GM23338 (cell line): ENCODE results near the gene HADHB. TPM values are rescaled to one million over a fixed set of nuclear protein-coding genes. Genes with fewer than 3 reads are reported as not detected.

Source experiments
- ATAC-seq: fragments of 200-7000 bp; cut with Tn5 transposase; 3 replicates; pipeline ENCODE4 v1.9.1; 2020
- DNase-seq: peaks from one replicate; pipeline ENCODE4 v3.0.0-alpha.2; 2015; ENCODE audit warnings: low spot score
- H2AFZ ChIP-seq: fragments of 200-600 bp; sonication (generic); 2 replicates; pipeline ENCODE4 v1.8.0; 2016; ENCODE audit warnings: antibody characterized with exemption, mild to moderate bottlenecking, moderate library complexity
- H3F3A ChIP-seq: fragments of 200-600 bp; sonication (generic); replicated peaks from 2 replicates; pipeline ENCODE4 v1.8.0; 2017; ENCODE audit warnings: antibody characterized with exemption, mixed run types, low read depth
- H3K27ac ChIP-seq: fragments of 200-600 bp; sonication (generic); 2 replicates; pipeline ENCODE4 v1.6.1; 2016; ENCODE audit warnings: low read depth
- H3K27me3 ChIP-seq: fragments of 200-600 bp; sonication (generic); 2 replicates; pipeline ENCODE4 v1.8.0; 2016; ENCODE audit warnings: mild to moderate bottlenecking, mixed run types, moderate library complexity; ENCODE audit not compliant: insufficient read depth
- H3K36me3 ChIP-seq: fragments of 200-600 bp; sonication (generic); 2 replicates; pipeline ENCODE4 v1.8.0; 2016; ENCODE audit warnings: mild to moderate bottlenecking; ENCODE audit not compliant: insufficient read depth
- H3K4me1 ChIP-seq: fragments of 200-600 bp; sonication (generic); 2 replicates; pipeline ENCODE4 v1.8.0; 2016; ENCODE audit warnings: mild to moderate bottlenecking, moderate library complexity; ENCODE audit not compliant: insufficient read depth
- H3K4me2 ChIP-seq: fragments of 200-600 bp; sonication (generic); 2 replicates; pipeline ENCODE4 v1.7.1; 2017; ENCODE audit warnings: mixed run types
- H3K4me3 ChIP-seq: fragments of 200-600 bp; sonication (generic); 2 replicates; pipeline ENCODE4 v1.6.1; 2016; ENCODE audit warnings: mixed run types
- H3K79me2 ChIP-seq: fragments of 200-600 bp; sonication (generic); replicated peaks from 2 replicates; pipeline ENCODE4 v1.8.0; 2017; ENCODE audit warnings: mild to moderate bottlenecking; ENCODE audit not compliant: insufficient read depth
- H3K9me2 ChIP-seq: fragments of 200-600 bp; sonication (generic); 2 replicates; pipeline ENCODE4 v1.8.0; 2017; ENCODE audit not compliant: insufficient read depth
- H4K20me1 ChIP-seq: fragments of 200-600 bp; sonication (generic); replicated peaks from 2 replicates; pipeline ENCODE4 v1.8.0; 2017; ENCODE audit warnings: mild to moderate bottlenecking; ENCODE audit not compliant: insufficient read depth
- H3K27ac Mint-ChIP-seq: 2 replicates; pipeline ENCODE4 v1.8.0; 2020; ENCODE audit warnings: inconsistent platforms, mild to moderate bottlenecking, moderate library complexity, mixed read lengths
- H3K27me3 Mint-ChIP-seq: 3 replicates; pipeline ENCODE4 v1.8.0; 2022; ENCODE audit warnings: low read depth, mild to moderate bottlenecking, moderate library complexity, mixed read lengths, inconsistent platforms; ENCODE audit not compliant: insufficient read depth, poor library complexity
- H3K36me3 Mint-ChIP-seq: 3 replicates; pipeline ENCODE4 v1.8.0; 2021; ENCODE audit warnings: low read depth, mild to moderate bottlenecking, inconsistent platforms, moderate library complexity, mixed read lengths
- H3K4me1 Mint-ChIP-seq: 3 replicates; pipeline ENCODE4 v1.8.0; 2020; ENCODE audit warnings: mild to moderate bottlenecking, inconsistent platforms, mixed read lengths
- H3K4me3 Mint-ChIP-seq: 3 replicates; pipeline ENCODE4 v1.8.0; 2021; ENCODE audit warnings: moderate library complexity, mild to moderate bottlenecking, inconsistent platforms, mixed read lengths
- H3K9me3 Mint-ChIP-seq: 3 replicates; pipeline ENCODE4 v1.8.0; 2020; ENCODE audit warnings: moderate library complexity, mild to moderate bottlenecking, inconsistent platforms, mixed read lengths
- CREB1 ChIP-seq: fragments of 250-450 bp; sonication (Bioruptor Pico); IDR thresholded peaks from 2 replicates; pipeline ENCODE4 v1.5.0; 2020; ENCODE audit warnings: low read depth, mild to moderate bottlenecking, moderate library complexity
- CTCF ChIP-seq, 2 experiments: fragments of 200-600 bp in 1 of 2; sonication (generic) in 1 of 2; conservative IDR thresholded peaks; 2 replicates each; pipeline versions ENCODE4 v1.5.1 to v1.6.1; 2016 to 2017; ENCODE audit warnings: antibody characterized with exemption in 2 of 2, low read depth in 2 of 2, mild to moderate bottlenecking in 2 of 2, moderate library complexity in 1 of 2
- EZH2 ChIP-seq: fragments of 200-600 bp; sonication (generic); IDR thresholded peaks from one replicate; pipeline ENCODE4 v1.8.0; 2017; ENCODE audit warnings: antibody characterized with exemption, mild to moderate bottlenecking, low read depth; ENCODE audit not compliant: unreplicated experiment
- EZH2phosphoT487 ChIP-seq: fragments of 200-600 bp; sonication (generic); IDR thresholded peaks from one replicate; pipeline ENCODE4 v1.8.1; 2018; ENCODE audit warnings: antibody characterized with exemption; ENCODE audit not compliant: unreplicated experiment
- JUNB ChIP-seq: IDR thresholded peaks from one replicate; pipeline ENCODE4 v1.6.1; 2016; ENCODE audit warnings: antibody characterized with exemption; ENCODE audit not compliant: unreplicated experiment
- NANOG ChIP-seq: IDR thresholded peaks from 2 replicates; pipeline ENCODE4 v1.6.1; 2016; ENCODE audit warnings: antibody characterized with exemption, borderline replicate concordance
- REST ChIP-seq: IDR thresholded peaks from one replicate; pipeline ENCODE4 v1.6.1; 2018; ENCODE audit warnings: antibody characterized with exemption; ENCODE audit not compliant: unreplicated experiment
- STAT1 ChIP-seq: IDR thresholded peaks from one replicate; pipeline ENCODE4 v1.6.1; 2016; ENCODE audit warnings: antibody characterized with exemption; ENCODE audit not compliant: unreplicated experiment
- ZNF114 ChIP-seq: fragments of 250-450 bp; sonication (Bioruptor Pico); IDR thresholded peaks from 2 replicates; pipeline ENCODE4 v1.5.0; 2020; ENCODE audit warnings: mild to moderate bottlenecking, moderate library complexity
- ZNF331 ChIP-seq: fragments of 250-450 bp; sonication (Bioruptor Pico); IDR thresholded peaks from 2 replicates; pipeline ENCODE4 v1.5.0; 2020; ENCODE audit warnings: low read depth, mild to moderate bottlenecking, moderate library complexity
- ZNF462 ChIP-seq: fragments of 250-450 bp; sonication (Bioruptor Pico); IDR thresholded peaks from 2 replicates; pipeline ENCODE4 v1.5.0; 2020; ENCODE audit warnings: mild to moderate bottlenecking, moderate library complexity
- polyA plus RNA-seq: library from polyadenylated mRNA; unstranded; fragments of >200 nt; fragmentation: Nextera tagmentation; extraction: Ambion mirVana; gene quantifications from 2 replicates; pipeline ENCODE4 v1.2.1, GENCODE V29; 2016
- total RNA-seq: library from RNA; depleted of rRNA; stranded (reverse); fragments of >200 nt; shearing (Covaris generic); gene quantifications from 2 replicates; pipeline ENCODE4 v1.2.3, GENCODE V29; 2014

Gene HADHB
- total and polyA plus RNA-seq, 2 experiments from 2014 or later = 41.1 to 43.4 TPM

GRCh38 chr2:26298286-26298637, 53.5 kb downstream of the HADHB start (continued):
- TF ChIP-seq ZNF114 (CRISPR knock-in tag) (no peak), REST (no peak), JUNB (no peak), CREB1 (CRISPR knock-in tag) (no peak), CTCF (conservative IDR thresholded peaks at IDR 0.05; ENCODE audit: low read depth in 2 of 2) (no peak), NANOG (no peak)

GRCh38 chr2:26298638-26299393, 54.1 kb downstream of the HADHB start:
- Histone ChIP-seq H3K4me3 (peak overlapping the region; percentile 61), H2AFZ (peak overlapping the region; percentile 53), H3K36me3 (no peaks in the 10 kb centered on the region), H3F3A (no peaks in the 10 kb centered on the region), H4K20me1 (no peaks in the 10 kb centered on the region), H3K4me1 (peaks cover 27% of the 10 kb centered on the region), H3K9me2 (no peaks in the 10 kb centered on the region), H3K4me2 (peak overlapping the region; percentile 88), H3K27me3 (no peaks in the 10 kb centered on the region), H3K79me2 (no peaks in the 10 kb centered on the region), H3K27ac (peak overlapping the region; percentile 85)
- peak; percentile 47 for DNase-seq
- peaks cover 2% of the 10 kb centered on the region; the same call in 1 of the 3 replicates for H3K36me3 Mint-ChIP-seq
- no peak overlapping the region for H3K27ac Mint-ChIP-seq
- no peaks in the 10 kb centered on the region for H3K27me3 Mint-ChIP-seq
- peak; percentile 60 for ATAC-seq
- H3K4me1 Mint-ChIP-seq = no peaks in the 10 kb centered on the region; the same call in 1 of the 3 replicates
- TF ChIP-seq ZNF462 (CRISPR knock-in tag) (no peak), STAT1 (no peak), ZNF331 (CRISPR knock-in tag) (no peak), EZH2 (no peak), ZNF114 (CRISPR knock-in tag) (no peak), EZH2phosphoT487 (no peak)
- no peaks in the 10 kb centered on the region for H3K9me3 Mint-ChIP-seq
- H3K4me3 Mint-ChIP-seq = no peak overlapping the region
